ENCODE results near the gene PDE7B. TPM values are rescaled to one million over a fixed set of nuclear protein-coding genes. Genes with fewer than 3 reads are reported as not detected.

Gene PDE7B
- total RNA-seq, 1 donor, result 0.42 TPM

DNA sequence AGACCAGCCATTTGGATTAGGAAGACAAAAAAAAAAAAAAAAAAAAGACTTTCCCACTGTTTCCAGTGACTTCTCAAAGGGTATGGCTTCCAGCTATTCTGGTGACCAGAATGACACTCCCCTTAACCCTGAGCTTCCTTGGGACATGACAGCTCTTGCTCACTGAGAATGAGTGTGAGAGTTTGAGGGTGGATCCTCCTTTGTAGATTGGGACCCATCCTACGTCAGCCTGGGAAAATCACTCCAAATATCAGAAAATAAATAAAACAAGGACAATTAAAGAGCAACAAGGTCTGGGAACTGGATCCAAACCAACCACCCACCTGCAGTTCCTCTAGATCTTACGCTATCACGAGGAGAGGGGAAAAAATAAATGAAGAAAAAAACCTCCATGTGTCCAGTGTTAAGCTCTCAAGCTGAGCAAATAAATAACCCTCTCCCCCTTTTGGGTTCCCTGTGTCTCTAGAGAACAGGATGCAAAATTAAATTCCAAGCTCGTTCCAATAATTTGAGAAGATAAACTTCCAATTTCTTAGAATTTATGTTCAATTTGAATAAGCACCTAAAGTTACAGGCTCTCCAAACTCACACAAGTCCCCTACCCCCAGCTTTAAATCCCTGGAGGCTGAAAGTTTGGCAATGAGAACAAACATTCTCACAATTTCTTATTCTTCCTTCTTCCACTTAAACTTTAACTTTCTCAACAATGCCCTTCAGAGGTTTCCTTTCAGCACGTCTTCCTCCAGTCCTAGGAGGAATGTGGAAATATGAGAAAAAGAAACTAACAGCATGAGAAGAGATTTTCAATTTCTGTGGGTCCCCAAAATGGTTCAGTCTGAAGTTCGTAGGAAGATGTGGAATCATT lies 228.4 kb downstream of the PDE7B start:
- no peaks in the 10 kb centered on the region for H3K27me3 ChIP-seq (ENCODE audit: insufficient read depth, low read length)
- H3K9me3 ChIP-seq (ENCODE audit: low read depth, low read length), result no peaks in the 10 kb centered on the region
- H3K4me3 ChIP-seq (ENCODE audit: low read length), result no peak overlapping the region
- H3K4me1 ChIP-seq (ENCODE audit: insufficient read depth, low read length), result no peaks in the 10 kb centered on the region

GRCh38 chr6:136083540-136083939 lies 232.0 kb downstream of the PDE7B start:
- Histone ChIP-seq H3K9me3 (ENCODE audit: low read depth, low read length) (no peaks in the 10 kb centered on the region), H3K27me3 (ENCODE audit: insufficient read depth, low read length) (no peaks in the 10 kb centered on the region), H3K4me3 (ENCODE audit: low read length) (no peak overlapping the region), H3K4me1 (ENCODE audit: insufficient read depth, low read length) (no peaks in the 10 kb centered on the region)

- H3K4me1 ChIP-seq (ENCODE audit: insufficient read depth, low read length), result no peaks in the 10 kb centered on the region
- H3K27me3 ChIP-seq (ENCODE audit: insufficient read depth, low read length), result no peaks in the 10 kb centered on the region
- no peak overlapping the region for H3K4me3 ChIP-seq (ENCODE audit: low read length)
- H3K9me3 ChIP-seq (ENCODE audit: low read depth, low read length), result no peaks in the 10 kb centered on the region
Observed at GRCh38 chr6:136084403-136084802, 232.9 kb downstream of the PDE7B start.

DNA sequence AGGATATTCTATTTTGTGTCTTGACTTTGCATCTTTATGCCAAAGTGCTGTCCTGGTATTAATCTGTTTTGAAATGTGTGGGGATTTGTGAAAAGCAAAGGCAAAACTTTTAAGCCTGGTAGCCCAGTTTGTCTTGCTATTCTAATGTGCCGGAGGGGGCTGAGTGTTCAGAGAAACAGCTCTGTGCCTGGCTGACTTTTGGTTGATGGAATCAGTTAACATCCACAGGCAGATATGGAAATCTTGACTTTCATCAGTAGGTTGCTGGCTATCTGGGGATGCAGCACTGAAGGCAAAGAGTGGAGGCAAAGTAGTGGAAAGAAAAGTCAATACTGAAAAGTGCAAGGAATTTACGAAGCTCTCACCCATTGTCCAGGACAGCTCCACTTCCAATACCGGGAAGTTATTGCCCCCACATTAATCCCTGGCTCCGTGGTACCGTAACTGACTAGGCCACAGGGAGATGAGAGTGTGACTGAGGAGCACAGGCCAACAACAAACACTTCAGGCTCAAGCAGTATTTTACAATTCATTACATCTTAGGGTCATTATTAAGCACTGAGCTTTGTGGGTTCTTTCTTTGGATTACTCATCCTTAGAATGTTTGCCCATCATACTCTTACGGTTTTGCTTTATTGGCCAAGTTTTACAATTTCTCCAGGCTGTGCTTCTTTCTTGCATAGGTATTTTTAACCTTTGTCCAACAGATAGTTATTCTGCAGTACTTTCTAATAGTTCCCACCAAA lies 234.0 kb downstream of the PDE7B start:
- H3K27me3 ChIP-seq (ENCODE audit: insufficient read depth, low read length), result no peaks in the 10 kb centered on the region
- no peaks in the 10 kb centered on the region for H3K9me3 ChIP-seq (ENCODE audit: low read depth, low read length)
- no peaks in the 10 kb centered on the region for H3K4me1 ChIP-seq (ENCODE audit: insufficient read depth, low read length)
- no peak overlapping the region for H3K4me3 ChIP-seq (ENCODE audit: low read length)

- H3K9me3 ChIP-seq (ENCODE audit: low read depth, low read length), result no peaks in the 10 kb centered on the region
Observed at GRCh38 chr6:136086686-136087085, 235.2 kb downstream of the PDE7B start.

GRCh38 chr6:136087986-136088385 lies 236.5 kb downstream of the PDE7B start:
- Histone ChIP-seq H3K27me3 (ENCODE audit: insufficient read depth, low read length) (no peaks in the 10 kb centered on the region), H3K9me3 (ENCODE audit: low read depth, low read length) (no peaks in the 10 kb centered on the region), H3K4me3 (ENCODE audit: low read length) (no peak overlapping the region), H3K4me1 (ENCODE audit: insufficient read depth, low read length) (no peaks in the 10 kb centered on the region)

More at GRCh38 chr6:136086686-136087085, 235.2 kb downstream of the PDE7B start:
- H3K4me3 ChIP-seq (ENCODE audit: low read length), result no peak overlapping the region
- no peaks in the 10 kb centered on the region for H3K27me3 ChIP-seq (ENCODE audit: insufficient read depth, low read length)
- H3K4me1 ChIP-seq (ENCODE audit: insufficient read depth, low read length), result no peaks in the 10 kb centered on the region

- no peaks in the 10 kb centered on the region for H3K4me1 ChIP-seq (ENCODE audit: insufficient read depth, low read length)
- no peaks in the 10 kb centered on the region for H3K9me3 ChIP-seq (ENCODE audit: low read depth, low read length)
- H3K4me3 ChIP-seq (ENCODE audit: low read length), result no peak overlapping the region
- H3K27me3 ChIP-seq (ENCODE audit: insufficient read depth, low read length), result no peaks in the 10 kb centered on the region
Observed at GRCh38 chr6:136088693-136089092, 237.2 kb downstream of the PDE7B start.

- H3K27me3 ChIP-seq (ENCODE audit: insufficient read depth, low read length), result no peaks in the 10 kb centered on the region
- no peak overlapping the region for H3K4me3 ChIP-seq (ENCODE audit: low read length)
- no peaks in the 10 kb centered on the region for H3K9me3 ChIP-seq (ENCODE audit: low read depth, low read length)
- H3K4me1 ChIP-seq (ENCODE audit: insufficient read depth, low read length), result no peaks in the 10 kb centered on the region
Observed at GRCh38 chr6:136089876-136090275, 238.4 kb downstream of the PDE7B start.

- H3K27me3 ChIP-seq (ENCODE audit: insufficient read depth, low read length), result no peaks in the 10 kb centered on the region
- H3K4me1 ChIP-seq (ENCODE audit: insufficient read depth, low read length), result no peaks in the 10 kb centered on the region
- H3K9me3 ChIP-seq (ENCODE audit: low read depth, low read length), result no peaks in the 10 kb centered on the region
- no peak overlapping the region for H3K4me3 ChIP-seq (ENCODE audit: low read length)
Observed at GRCh38 chr6:136090929-136091328, 239.4 kb downstream of the PDE7B start.

- H3K4me1 ChIP-seq (ENCODE audit: insufficient read depth, low read length), result no peaks in the 10 kb centered on the region
- no peak overlapping the region for H3K4me3 ChIP-seq (ENCODE audit: low read length)
- H3K9me3 ChIP-seq (ENCODE audit: low read depth, low read length), result no peaks in the 10 kb centered on the region
- no peaks in the 10 kb centered on the region for H3K27me3 ChIP-seq (ENCODE audit: insufficient read depth, low read length)
Observed at GRCh38 chr6:136092897-136093296, 241.4 kb downstream of the PDE7B start.

- H3K27me3 ChIP-seq (ENCODE audit: insufficient read depth, low read length), result no peaks in the 10 kb centered on the region
- H3K4me1 ChIP-seq (ENCODE audit: insufficient read depth, low read length), result no peaks in the 10 kb centered on the region
- no peak overlapping the region for H3K4me3 ChIP-seq (ENCODE audit: low read length)
- H3K9me3 ChIP-seq (ENCODE audit: low read depth, low read length), result no peaks in the 10 kb centered on the region
Observed at GRCh38 chr6:136093835-136094234, 242.3 kb downstream of the PDE7B start.

- H3K4me3 ChIP-seq (ENCODE audit: low read length), result no peak overlapping the region
- no peaks in the 10 kb centered on the region for H3K27me3 ChIP-seq (ENCODE audit: insufficient read depth, low read length)
- H3K4me1 ChIP-seq (ENCODE audit: insufficient read depth, low read length), result no peaks in the 10 kb centered on the region
- H3K9me3 ChIP-seq (ENCODE audit: low read depth, low read length), result no peaks in the 10 kb centered on the region
Observed at GRCh38 chr6:136094812-136095211, 243.3 kb downstream of the PDE7B start.

DNA sequence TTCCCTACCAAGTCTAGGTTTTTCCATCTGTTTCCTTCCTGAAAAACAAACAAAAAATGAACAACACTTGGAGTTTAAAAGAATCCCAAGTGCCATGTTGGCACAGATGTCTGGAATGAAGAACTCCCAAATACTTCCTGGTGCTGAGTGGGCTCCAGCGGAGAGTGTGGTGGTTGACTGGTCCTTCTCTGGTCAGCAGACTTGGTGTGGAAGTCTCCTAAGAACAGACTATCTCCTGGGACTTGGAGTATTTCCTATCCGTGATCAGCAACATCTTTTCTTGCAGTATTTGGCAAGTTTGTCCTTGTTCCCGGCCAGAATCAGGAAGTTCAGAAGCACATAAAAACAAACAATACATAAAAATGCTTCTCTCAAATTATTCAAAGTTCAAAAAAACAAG lies 244.5 kb downstream of the PDE7B start:
- no peaks in the 10 kb centered on the region for H3K27me3 ChIP-seq (ENCODE audit: insufficient read depth, low read length)
- H3K4me3 ChIP-seq (ENCODE audit: low read length), result no peak overlapping the region
- H3K4me1 ChIP-seq (ENCODE audit: insufficient read depth, low read length), result no peaks in the 10 kb centered on the region

GRCh38 chr6:136102991-136103688 lies 251.6 kb downstream of the PDE7B start:
- H3K27me3 ChIP-seq (ENCODE audit: insufficient read depth, low read length), result no peaks in the 10 kb centered on the region
- H3K4me1 ChIP-seq (ENCODE audit: insufficient read depth, low read length), result no peaks in the 10 kb centered on the region
- H3K9me3 ChIP-seq (ENCODE audit: low read depth, low read length), result no peaks in the 10 kb centered on the region
- H3K4me3 ChIP-seq (ENCODE audit: low read length), result no peak overlapping the region

More for the DNA sequence above, 244.5 kb downstream of the PDE7B start:
- no peaks in the 10 kb centered on the region for H3K9me3 ChIP-seq (ENCODE audit: low read depth, low read length)

DNA sequence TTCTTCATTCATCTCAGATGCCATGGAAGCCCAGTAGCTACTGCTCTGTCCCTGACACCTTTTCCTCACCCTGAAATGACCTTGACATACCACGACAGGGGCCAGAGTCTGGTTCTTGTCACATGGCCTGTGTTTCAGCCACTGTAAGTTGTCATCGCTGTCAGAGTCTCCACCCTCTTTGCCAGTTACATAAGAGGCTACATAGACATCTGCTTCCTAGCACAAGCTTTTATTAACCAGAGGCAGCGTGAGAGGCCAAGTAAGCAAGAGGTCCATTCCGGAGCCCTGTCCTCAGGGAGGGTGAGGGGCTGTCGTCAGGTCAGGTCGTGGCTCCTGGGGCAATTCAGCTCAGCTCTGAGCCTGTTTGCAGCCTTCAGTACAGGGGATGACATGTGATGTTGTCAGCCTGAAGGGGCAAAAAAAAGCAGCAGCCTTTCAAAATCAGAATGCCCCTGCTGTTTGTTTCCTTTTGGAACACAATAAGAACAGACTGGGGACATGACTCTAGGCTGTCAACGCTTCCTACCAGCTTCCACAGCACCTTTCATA lies 252.3 kb downstream of the PDE7B start:
- H3K4me3 ChIP-seq (ENCODE audit: low read length), result no peak overlapping the region
- H3K27me3 ChIP-seq (ENCODE audit: insufficient read depth, low read length), result no peaks in the 10 kb centered on the region
- no peaks in the 10 kb centered on the region for H3K4me1 ChIP-seq (ENCODE audit: insufficient read depth, low read length)
- H3K9me3 ChIP-seq (ENCODE audit: low read depth, low read length), result no peaks in the 10 kb centered on the region
